EL (cell line): ENCODE data around the gene VARS1.
"Not testable (repeated sequence)": the region's sequence is repeated elsewhere in the genome, so short reads cannot be mapped to it uniquely, and the experiment has no call there.

Experiments
- DNase-seq: peaks from one replicate; pipeline ENCODE4 v3.0.0-alpha.2; 2016

Gene VARS1

DNA sequence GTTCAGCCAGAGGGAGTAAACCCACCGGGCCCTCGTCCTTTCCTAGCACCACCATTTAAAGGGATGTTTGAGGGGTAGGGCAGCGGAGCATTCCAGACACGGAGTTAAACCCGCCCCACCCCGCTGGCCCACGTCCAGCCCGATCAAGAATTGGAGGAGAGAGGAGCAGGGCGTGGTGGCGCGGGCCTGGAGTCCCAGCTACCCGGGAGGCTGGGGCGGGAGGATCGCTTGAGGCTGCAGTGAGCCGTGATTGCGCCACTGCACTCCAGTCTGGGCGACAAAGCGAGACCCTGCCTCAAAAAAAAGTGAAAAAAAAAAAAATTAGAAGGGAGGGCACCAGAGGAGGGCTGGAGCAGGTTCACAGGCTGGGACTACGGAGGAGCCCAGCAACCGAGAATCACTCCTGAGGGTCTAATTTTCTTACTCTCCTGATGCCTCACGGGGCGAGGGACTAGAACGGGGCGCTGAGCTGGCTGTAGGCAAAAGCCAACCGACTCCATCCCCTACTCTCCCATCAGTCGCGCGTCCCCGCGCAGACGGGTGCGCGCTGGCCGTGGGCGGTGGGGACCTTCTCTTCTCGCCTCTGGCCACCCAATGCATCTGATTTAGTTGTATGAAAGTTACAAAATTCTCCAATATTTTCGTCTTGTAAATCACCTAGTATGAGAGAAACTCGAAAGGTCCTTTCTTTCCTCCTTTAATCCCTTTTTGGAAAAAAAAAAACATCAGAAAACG, 25.9 kb upstream of the VARS1 start:
- peak; percentile 66 for DNase-seq

DNA sequence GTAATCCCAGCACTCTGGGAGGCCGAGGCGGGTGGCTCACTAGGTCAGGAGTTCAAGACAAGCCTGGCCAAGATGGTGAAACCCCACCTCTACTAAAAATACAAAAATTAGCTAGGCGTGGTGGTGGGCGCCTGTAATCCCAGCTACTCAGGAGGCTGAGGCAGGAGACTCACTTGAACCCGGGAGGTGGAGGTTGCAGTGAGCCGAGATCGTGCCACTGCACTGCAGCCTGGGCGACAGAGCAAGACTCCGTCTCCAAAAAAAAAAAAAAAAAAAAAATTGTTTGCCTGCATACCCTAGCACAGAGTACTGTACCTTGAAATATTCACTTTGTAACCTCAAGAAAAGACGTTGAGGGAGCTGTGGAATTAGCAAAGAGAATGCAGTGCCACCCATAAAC, 24.8 kb upstream of the VARS1 start:
- DNase-seq: not testable (repeated sequence)

DNA sequence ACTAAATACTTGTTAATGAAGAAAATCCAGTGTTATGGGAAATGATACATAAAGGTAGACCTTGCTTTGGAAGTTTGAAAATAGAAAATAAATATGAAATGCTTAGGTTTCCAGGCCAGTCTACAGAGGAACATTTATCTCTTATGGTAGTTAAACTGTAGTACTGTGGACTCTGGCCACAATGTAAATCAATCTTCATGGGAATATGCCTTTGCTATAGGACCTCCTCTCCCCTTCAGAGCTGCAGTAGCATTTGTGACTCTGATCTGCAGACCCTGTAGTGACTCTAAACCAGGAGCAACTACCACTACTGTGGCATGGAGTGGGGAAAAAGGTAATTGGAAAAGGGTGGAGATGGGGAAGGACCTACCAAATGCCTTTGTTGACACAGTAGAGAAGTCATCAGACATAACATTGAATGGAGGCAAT, 24.3 kb upstream of the VARS1 start:
- no peak for DNase-seq

DNA sequence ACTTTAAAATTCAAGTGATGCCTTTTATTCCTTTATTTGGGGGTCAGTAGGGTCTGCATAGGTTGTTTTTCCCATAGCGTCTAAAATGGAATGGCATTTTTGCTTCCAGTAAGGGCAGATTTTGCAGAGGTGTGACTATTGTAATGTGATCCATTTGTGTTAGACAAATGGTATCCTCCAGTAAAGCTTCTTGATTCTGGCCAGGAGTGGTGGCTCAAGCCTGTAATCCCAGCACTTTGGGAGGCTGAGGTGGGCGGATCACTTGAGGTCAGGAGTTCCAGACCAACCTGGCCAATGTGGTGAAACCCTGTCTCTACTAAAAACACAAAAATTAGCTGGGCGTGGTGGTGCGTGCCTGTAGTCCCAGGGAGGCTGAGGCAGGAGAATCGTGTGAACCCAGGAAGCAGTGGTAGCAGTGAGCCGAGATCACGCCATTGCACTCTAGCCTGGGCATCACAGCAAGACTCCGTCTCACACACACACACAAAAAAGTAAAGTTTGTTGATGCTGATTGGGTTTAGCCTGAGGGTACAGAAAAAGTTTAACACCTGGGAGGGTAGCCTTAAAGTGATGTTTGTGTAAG, 22.5 kb upstream of the VARS1 start:
- DNase-seq: not testable (repeated sequence)

DNA sequence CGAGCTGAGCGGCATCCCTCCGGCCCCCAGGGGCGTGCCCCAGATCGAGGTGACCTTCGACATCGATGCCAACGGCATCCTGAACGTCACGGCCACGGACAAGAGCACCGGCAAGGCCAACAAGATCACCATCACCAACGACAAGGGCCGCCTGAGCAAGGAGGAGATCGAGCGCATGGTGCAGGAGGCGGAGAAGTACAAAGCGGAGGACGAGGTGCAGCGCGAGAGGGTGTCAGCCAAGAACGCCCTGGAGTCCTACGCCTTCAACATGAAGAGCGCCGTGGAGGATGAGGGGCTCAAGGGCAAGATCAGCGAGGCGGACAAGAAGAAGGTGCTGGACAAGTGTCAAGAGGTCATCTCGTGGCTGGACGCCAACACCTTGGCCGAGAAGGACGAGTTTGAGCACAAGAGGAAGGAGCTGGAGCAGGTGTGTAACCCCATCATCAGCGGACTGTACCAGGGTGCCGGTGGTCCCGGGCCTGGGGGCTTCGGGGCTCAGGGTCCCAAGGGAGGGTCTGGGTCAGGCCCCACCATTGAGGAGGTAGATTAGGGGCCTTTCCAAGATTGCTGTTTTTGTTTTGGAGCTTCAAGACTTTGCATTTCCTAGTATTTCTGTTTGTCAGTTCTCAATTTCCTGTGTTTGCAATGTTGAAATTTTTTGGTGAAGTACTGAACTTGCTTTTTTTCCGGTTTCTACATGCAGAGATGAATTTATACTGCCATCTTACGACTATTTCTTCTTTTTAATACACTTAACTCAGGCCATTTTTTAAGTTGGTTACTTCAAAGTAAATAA, 21.8 kb upstream of the VARS1 start:
- not testable (repeated sequence) for DNase-seq

DNA sequence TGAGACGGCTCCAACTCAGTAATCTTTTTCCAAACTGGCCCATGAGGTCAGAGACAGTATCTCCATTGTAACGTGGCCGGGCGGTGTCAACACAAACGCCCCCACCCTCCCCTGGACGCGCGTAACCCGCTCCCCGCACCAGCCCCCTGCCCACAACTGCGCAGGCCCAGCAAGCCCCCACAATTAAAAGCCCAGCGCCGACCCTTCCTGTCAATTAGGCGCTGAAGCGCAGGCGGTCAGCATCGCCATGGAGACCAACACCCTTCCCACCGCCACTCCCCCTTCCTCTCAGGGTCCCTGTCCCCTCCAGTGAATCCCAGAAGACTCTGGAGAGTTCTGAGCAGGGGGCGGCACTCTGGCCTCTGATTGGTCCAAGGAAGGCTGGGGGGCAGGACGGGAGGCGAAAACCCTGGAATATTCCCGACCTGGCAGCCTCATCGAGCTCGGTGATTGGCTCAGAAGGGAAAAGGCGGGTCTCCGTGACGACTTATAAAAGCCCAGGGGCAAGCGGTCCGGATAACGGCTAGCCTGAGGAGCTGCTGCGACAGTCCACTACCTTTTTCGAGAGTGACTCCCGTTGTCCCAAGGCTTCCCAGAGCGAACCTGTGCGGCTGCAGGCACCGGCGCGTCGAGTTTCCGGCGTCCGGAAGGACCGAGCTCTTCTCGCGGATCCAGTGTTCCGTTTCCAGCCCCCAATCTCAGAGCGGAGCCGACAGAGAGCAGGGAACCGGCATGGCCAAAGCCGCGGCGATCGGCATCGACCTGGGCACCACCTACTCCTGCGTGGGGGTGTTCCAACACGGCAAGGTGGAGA, 19.7 kb upstream of the VARS1 start, which contains the start of the genes HSPA1A and HSPA1L:
Gene HSPA1A, plus strand, starts transcription at position 519 of the 814 bp plus-strand sequence. Its CDS starts 214 bp downstream, at position 733.
Gene HSPA1L, minus strand, starts transcription at position 259 of the 814 bp plus-strand sequence. CDS start 3,311 bp downstream, outside the sequence.
- peak; percentile 97 for DNase-seq

DNA sequence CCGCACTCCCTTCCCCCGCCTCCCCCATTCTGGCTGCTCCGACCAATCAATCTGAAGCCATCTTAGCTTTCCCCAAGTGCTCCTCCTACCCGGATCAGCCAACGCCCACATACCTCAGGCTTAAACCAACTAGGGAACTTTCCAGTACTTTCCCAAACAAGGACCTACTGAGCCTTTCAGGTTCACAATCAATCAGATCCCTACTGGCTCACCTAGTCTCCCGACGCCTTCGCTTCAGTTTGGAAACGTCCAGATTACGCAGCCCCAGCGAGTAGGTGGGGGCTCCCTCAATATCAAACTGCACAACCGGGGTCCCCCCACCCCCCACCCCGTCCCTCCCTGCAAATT, 19.1 kb upstream of the VARS1 start:
- DNase-seq: peak; percentile 99

DNA sequence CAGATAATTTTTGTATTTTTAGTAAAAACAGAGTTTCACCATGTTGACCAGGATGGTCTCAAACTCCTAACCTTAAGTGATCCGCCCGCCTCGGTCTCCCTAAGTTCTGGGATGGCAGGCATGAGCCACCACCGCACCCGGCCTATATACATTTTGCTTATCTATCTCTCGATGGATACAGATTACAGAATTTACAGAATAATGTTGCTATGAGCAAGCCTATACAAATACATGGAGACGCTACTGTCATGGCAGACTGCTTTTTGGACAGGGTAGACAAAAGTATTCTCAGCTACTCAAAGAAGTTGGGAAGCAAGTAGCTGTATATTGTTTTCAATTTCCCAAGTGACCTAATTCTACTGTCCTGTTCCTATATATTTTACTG, 17.9 kb upstream of the VARS1 start:
- DNase-seq: no peak

- DNase-seq: no peak
Observed at GRCh38 chr6:31811645-31812044, 16.1 kb upstream of the VARS1 start.

DNA sequence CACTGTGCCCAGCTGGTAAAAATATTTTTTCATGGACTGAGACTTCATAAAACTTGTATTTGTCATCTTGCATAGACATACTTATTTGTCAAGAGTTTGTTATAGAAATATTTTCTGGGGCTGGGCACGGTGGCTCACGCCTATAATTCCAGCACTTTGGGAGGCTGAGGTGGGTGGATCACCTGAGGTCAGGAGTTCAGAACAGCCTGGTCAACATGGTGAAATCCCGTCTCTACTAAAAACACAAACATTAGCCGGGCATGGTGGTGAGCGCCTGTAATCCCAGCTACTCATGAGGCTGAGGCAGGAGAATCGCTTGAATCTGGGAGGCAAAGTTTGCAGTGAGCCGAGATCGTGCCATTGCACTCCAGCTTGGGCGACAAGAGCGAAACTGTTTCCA, 13.0 kb upstream of the VARS1 start:
- DNase-seq: not testable (repeated sequence)

DNA sequence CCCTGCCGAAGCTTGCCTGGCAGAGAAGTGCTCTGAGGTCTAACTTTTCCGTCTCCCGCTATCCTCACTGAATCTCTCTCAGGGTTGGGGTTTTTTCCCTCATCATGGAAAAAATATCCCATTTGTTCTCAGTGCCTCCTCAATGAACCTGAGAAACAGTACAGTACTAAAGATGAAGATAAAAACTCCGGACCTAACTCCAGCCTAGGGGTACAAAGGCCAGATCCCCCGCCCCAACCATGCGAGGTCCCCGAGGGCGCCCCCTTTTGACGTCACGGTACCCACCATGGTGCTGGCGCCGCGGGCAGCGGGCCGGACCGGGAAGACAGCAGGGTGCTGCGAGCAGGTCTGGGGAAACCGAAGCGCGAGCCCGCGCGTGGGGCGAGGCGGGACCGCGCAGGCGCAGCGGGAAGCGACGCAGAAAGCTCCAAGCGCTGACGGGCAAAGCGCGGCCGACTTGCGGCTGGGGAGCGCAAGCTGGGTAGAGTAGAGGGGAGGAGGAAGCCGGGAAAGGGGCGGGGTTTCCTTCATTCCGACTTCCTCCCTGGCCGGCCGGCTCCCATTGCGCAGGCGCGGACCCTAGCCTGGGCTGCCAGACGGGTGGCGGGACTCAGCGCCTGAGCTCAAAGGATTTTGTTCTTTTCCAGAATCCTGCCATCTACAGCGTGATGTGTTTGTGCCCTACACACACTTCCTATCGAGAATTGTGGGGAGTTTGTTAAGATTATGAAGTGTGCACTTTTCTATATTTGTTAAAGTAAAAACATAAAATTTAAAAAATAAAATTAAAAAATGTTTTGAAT, 11.1 kb upstream of the VARS1 start, which contains the start of gene LSM2:
Gene LSM2, minus strand, starts transcription at position 497 of the 803 bp plus-strand sequence. Its CDS starts 209 bp downstream, at position 288.
- DNase-seq: peak; percentile 98

DNA sequence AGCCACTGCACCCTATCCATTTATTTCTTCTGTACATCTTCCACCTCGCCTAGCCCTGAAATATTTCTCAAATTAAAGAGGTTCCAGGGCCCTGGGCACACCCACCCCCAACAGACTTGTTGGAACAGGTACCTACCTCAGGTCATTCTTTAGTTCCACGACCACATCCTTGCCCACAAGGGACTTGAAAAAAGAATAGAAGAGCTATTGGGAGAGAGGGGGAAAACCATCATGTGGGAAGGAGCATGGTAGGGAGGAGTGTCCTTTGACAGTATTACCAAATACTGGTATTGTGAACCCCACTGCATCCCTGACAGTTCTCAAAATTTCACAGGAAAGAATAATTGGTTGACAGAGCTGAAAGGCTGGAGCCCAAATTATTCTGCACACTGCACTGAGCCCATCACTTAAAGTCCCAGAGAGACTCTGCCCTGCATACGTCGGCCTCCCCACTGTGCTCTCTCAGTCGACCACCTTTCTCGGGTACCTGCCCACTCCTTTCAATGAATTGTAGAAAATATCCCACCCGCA, 10.5 kb upstream of the VARS1 start:
- no peak for DNase-seq

GRCh38 chr6:31801031-31801927, 5.7 kb upstream of the VARS1 start:
- DNase-seq: not testable (repeated sequence)

- peak; percentile 67 for DNase-seq
Observed at GRCh38 chr6:31799781-31800180, 4.2 kb upstream of the VARS1 start.

DNA sequence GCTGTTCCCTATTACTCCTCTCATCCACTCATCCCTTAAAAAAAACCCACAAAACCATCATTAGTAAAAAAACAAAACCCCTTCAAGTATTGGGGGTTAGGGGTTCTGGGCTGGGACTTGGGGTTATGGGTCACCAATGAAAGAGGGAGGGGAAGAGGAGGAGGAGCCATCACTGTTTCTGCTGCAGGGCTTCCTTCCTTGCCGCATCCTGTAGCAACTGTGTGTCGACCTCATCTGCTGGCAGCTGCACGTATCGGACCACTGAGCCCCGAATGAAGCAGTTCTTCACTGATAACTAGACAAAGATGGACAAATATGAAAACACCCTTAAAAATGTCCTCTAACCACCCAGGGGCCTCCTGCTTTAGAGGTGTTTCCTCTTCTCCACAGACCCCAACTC, 2.0 kb upstream of the VARS1 start:
- DNase-seq: no peak

DNA sequence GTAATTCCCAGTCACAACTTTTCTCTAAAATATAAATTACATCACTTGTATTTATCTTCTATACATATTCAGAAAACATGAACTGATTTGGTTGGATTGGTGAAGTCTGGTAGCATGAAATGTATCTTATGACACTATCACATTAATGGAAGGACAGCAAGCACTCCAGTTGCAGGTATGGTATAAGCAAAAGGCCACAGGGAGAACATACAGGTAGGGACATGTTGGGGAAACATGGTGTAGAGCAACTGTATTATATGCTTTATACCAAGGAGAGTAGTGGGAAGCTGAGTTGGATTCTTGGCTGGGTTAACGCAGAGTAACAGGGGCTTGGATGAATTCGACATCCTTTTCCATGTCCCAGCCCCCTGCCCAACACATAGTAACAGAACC, 1.4 kb upstream of the VARS1 start:
- no peak for DNase-seq

GRCh38 chr6:31794866-31795615, 511 bp downstream of the VARS1 start:
- no peak for DNase-seq

DNA sequence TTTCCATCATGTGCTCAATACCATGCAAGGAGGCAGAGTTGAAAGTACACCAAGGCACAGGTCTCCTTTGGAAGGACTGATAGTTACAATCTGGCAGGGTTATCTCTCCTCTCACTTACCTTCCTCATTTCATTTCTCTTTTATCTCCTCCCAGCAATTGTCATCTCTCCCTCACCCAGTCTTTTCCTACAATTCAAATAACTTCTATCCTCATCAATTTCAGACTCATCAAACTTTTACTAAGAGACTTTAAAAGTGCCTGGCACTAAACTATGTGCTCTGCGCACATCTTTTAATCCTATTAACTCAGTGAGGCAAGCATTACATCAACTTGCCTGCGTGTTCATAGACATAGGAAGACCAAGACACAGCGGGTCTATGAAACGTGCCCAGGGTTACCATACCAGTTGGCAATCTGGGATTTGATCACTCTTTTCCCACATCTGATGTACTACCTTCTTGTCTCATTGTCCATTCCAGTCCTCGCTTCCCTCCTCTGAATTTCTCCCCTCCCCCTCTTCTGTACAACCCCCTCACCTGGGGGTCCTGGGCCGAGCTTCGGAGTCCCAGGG, 1.2 kb downstream of the VARS1 start:
- DNase-seq: peak; percentile 42

DNA sequence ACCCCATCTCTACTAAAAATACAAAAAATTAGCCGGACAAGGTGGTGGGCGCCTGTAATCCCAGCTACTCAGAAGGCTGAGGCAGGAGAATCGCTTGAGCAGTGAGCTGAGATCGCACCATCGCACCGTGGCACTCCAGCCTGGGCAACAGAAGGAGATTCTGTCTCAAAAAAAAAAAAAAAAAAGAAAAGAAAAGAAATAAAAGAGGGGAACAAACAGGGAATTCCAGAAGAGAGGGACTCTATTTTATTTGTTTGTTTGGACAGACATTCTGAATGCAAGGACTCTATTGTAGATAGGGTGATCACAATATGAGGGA, 1.7 kb downstream of the VARS1 start:
- not testable (repeated sequence) for DNase-seq
